PFSK-1 (cell line): ENCODE measurements around the gene C4orf54.

Experiments used
- FOXP2 ChIP-seq: optimal IDR thresholded peaks from 2 replicates; pipeline ENCODE3; 2011; ENCODE audit warnings: borderline replicate concordance, control low read depth, inconsistent platforms; ENCODE audit not compliant: insufficient read depth; ENCODE audit errors: extremely low read length, extremely low read depth
- POLR2AphosphoS5 ChIP-seq: IDR thresholded peaks from 2 replicates; pipeline ENCODE4 v1.6.1; 2012; ENCODE audit warnings: low read depth, mild to moderate bottlenecking, control low read depth, low read length, moderate library complexity
- REST ChIP-seq, 2 experiments: IDR thresholded peaks; 2 replicates each; pipeline versions ENCODE4 v1.6.1 to v1.8.0; 2011 to 2012; ENCODE audit warnings: low read depth in 2 of 2, low read length in 2 of 2, control low read depth in 1 of 2, inconsistent platforms in 1 of 2, mild to moderate bottlenecking in 1 of 2, moderate library complexity in 1 of 2; ENCODE audit not compliant: insufficient read depth in 1 of 2
- TAF1 ChIP-seq: IDR thresholded peaks from 2 replicates; pipeline ENCODE4 v1.6.1; 2012; ENCODE audit warnings: low read length, control low read depth, borderline replicate concordance; ENCODE audit not compliant: insufficient read depth

GRCh38 chr4:99630857-99631360 lies 26.7 kb downstream of the C4orf54 start:
- no peak for TF ChIP-seq REST (IDR thresholded peaks at IDR 0.05; ENCODE audit: insufficient read depth in 1 of 2, low read depth in 2 of 2, low read length in 2 of 2)
- TF ChIP-seq POLR2AphosphoS5, result no peak
- TF ChIP-seq TAF1, result no peak
- TF ChIP-seq FOXP2, result no peak
